Activated CD8-positive, alpha-beta memory T cell treated with anti-CD3 and anti-CD28 coated beads, Interleukin-2, amount 10 ng/mL, durations not matched to agents 7 days and 5 days (primary cell): Measurements from ENCODE around the gene TSC22D3. TPM values are rescaled to one million over a fixed set of nuclear protein-coding genes. Genes with fewer than 3 reads are reported as not detected.

Source experiments
- ATAC-seq: fragments of 150-1000 bp; cut with Tn5 transposase; one replicate; pipeline ENCODE4 v1.10.0; 2021; ENCODE audit warnings: moderate library complexity
- CTCF ChIA-PET: fragments of 350-600 bp; sonication (Branson Sonifier 250); formaldehyde crosslinking; loops from one replicate; lab custom pipeline; 2021; ENCODE audit warnings: antibody characterized with exemption; lab: Charles Lee
- DNase-seq: peaks from one replicate; pipeline ENCODE4 v3.0.0-alpha.2; 2020
- H3K27ac Mint-ChIP-seq: one replicate; pipeline ENCODE4 v1.8.0; 2021; ENCODE audit warnings: mild to moderate bottlenecking, mixed read lengths
- H3K27me3 Mint-ChIP-seq: one replicate; pipeline ENCODE4 v1.8.0; 2021; ENCODE audit warnings: mixed read lengths
- H3K36me3 Mint-ChIP-seq: one replicate; pipeline ENCODE4 v1.8.0; 2021; ENCODE audit warnings: mild to moderate bottlenecking, mixed read lengths
- H3K4me1 Mint-ChIP-seq: one replicate; pipeline ENCODE4 v1.8.0; 2021; ENCODE audit warnings: mixed read lengths
- H3K4me3 Mint-ChIP-seq: one replicate; pipeline ENCODE4 v1.8.0; 2021; ENCODE audit warnings: mild to moderate bottlenecking, moderate library complexity, mixed read lengths
- H3K9me3 Mint-ChIP-seq: one replicate; pipeline ENCODE4 v1.8.0; 2022; ENCODE audit warnings: low read depth, mixed read lengths
- total RNA-seq, 2 experiments: library from RNA; stranded (reverse); gene quantifications; one replicate each; pipeline ENCODE4 v1.2.3, GENCODE V29; 2021

TSC22D3 gene
- total RNA-seq, 2 experiments from 2014 or later, result 37.1 to 57.2 TPM

DNA sequence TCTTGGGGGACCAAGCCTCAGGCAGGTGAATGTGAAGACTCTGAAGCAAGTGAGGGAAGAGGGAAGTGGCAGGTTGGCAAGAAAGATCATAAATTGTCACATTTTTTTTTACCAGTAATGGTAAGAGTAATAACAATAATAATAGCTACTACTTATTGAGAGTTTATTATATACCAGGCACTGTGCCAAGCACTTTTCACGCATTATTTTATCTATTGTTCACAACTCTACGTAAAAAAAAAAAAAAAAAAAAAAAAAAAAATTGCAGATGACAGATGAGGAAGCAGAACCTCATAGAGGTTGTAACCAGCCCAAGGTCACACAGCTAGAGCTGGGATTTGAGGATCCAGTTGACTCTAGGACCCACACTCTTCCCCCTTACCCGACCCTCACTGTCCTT, 40.9 kb downstream of the TSC22D3 start:
- CTCF ChIA-PET, result no interaction called here
- Mint-ChIP-seq H3K9me3 (no peaks in the 10 kb centered on the region), H3K4me3 (no peak overlapping the region), H3K36me3 (no peaks in the 10 kb centered on the region), H3K4me1 (no peaks in the 10 kb centered on the region), H3K27ac (no peak overlapping the region), H3K27me3 (no peaks in the 10 kb centered on the region)
- ATAC-seq (no peak), DNase-seq (no peak)

DNA sequence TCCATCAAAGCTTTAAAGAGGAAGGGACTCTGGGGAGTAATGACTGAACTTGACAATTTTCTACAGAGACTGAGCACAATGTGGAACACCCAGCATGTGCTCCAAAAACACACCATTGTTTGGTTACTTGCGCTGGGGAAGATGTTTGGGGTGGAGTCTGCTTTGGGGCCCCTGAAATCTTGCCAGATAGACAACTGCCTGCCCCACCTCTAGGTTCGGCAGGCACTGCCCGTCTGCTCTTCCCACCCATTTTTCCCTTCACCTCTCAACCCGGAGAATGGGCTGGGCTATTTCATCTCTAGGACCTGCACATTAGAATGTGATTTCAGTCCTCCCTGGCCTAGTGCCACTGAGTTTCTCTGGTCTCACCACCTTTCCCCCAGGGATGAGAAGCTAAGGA, 41.9 kb downstream of the TSC22D3 start:
- no peaks in the 10 kb centered on the region for H3K4me1 Mint-ChIP-seq
- no peak for ATAC-seq
- H3K27ac Mint-ChIP-seq, result no peak overlapping the region
- H3K9me3 Mint-ChIP-seq, result no peaks in the 10 kb centered on the region
- H3K36me3 Mint-ChIP-seq, result no peaks in the 10 kb centered on the region
- CTCF ChIA-PET, result interaction anchor here (1.3 kb wide), 1 partner anchor 60 kb away, joined by 3 read pairs; no protein-coding TSS in a partner anchor
- no peaks in the 10 kb centered on the region for H3K27me3 Mint-ChIP-seq
- no peak for DNase-seq
- no peak overlapping the region for H3K4me3 Mint-ChIP-seq

DNA sequence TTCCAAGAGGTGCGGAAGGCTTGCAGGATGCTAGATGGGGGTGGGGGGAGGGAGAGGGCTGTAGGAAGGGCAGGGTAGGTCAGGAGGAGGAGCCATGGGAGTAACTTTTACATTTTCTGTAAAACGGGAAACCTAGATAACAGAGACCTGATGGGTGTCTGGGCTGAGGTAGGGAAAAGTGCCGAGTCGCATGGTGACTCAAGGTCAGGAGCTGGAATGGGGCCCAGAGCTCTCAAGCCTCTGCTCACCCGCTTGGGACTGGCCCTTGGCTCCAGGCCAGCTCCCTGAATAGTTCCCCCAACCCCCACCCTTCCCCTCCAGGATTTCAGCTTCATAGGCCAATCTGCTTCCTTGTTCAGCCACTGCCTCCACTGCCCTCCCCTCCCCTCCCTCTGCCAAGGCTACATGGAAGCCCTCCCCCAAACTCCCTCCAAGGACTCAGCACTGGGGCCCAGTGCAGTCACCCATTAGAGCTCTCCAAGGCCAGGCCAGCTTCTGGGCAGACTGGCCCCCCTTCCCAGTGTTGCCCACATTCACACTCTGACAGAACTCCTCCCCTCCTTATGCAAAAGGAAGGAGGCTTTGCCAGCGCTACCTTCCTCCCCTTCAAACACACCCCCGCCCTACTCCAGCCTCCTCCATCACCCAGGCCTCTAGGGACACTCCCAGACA, 43.6 kb downstream of the TSC22D3 start:
- no peak for DNase-seq
- H3K27me3 Mint-ChIP-seq, result no peaks in the 10 kb centered on the region
- H3K27ac Mint-ChIP-seq, result no peak overlapping the region
- H3K4me1 Mint-ChIP-seq, result no peaks in the 10 kb centered on the region
- no peak for ATAC-seq
- CTCF ChIA-PET, result no interaction called here
- H3K4me3 Mint-ChIP-seq, result no peak overlapping the region
- H3K36me3 Mint-ChIP-seq, result no peaks in the 10 kb centered on the region
- no peaks in the 10 kb centered on the region for H3K9me3 Mint-ChIP-seq

DNA sequence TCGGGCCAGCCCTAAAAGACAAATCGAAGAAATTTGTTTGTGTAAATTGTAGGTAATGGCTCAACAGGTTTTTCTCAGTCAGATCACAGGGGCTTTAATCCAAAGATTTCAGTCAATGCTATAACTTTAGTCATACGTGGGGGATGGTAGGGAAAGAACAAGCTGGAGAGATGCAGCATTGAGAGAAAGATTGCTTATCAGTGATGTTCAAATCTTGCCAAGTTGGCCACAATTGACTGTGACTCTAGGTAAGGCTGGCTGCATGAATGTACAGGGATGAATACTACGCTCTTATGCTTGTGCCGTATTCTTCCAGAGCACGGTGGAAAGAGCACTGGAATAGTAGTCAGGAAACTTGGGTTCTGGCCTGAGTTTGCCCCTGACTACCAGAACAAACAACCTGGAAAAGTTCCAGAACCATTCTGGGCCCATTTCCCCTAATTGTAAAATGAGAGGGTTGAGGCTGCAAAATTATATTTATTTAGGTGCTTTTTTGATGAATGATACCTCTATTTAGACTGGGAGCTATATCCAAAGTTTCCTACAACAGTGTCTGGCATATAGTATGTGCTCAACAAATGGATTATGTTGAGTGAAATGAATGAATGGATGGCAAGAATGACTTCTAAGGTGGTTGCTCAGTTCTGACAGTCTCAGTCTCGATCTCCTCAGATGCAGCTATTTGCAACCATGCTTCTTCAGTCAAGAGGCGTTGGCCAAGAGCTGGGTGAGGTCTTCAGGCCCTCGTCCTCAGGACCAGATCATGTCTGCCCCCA, 44.4 kb downstream of the TSC22D3 start:
- no peaks in the 10 kb centered on the region for H3K36me3 Mint-ChIP-seq
- H3K27ac Mint-ChIP-seq, result no peak overlapping the region
- CTCF ChIA-PET, result no interaction called here
- no peak overlapping the region for H3K4me3 Mint-ChIP-seq
- H3K9me3 Mint-ChIP-seq, result no peaks in the 10 kb centered on the region
- no peaks in the 10 kb centered on the region for H3K27me3 Mint-ChIP-seq
- H3K4me1 Mint-ChIP-seq, result no peaks in the 10 kb centered on the region
- DNase-seq (no peak), ATAC-seq (no peak)

DNA sequence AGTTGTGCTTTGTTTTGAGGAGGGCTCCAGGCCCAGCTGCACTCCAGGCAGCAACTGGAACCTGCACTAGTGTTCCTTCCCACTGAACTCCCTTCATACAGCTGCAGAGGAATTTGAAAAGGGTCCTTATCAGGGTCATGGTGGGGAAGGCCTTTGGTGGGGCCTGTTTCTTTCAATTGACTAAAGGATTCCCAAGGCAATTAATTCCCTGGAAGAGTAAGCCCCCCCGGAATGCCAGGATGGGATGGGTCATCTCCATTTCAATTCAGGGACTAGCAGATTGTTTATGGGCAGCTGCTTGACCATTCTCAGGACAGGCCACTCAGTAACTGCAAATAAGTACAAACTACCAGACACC, 45.3 kb downstream of the TSC22D3 start:
- H3K36me3 Mint-ChIP-seq, result no peaks in the 10 kb centered on the region
- no peaks in the 10 kb centered on the region for H3K27me3 Mint-ChIP-seq
- no peak overlapping the region for H3K4me3 Mint-ChIP-seq
- no peaks in the 10 kb centered on the region for H3K4me1 Mint-ChIP-seq
- no peak overlapping the region for H3K27ac Mint-ChIP-seq
- CTCF ChIA-PET, result no interaction called here
- no peaks in the 10 kb centered on the region for H3K9me3 Mint-ChIP-seq
- DNase-seq (no peak), ATAC-seq (no peak)

DNA sequence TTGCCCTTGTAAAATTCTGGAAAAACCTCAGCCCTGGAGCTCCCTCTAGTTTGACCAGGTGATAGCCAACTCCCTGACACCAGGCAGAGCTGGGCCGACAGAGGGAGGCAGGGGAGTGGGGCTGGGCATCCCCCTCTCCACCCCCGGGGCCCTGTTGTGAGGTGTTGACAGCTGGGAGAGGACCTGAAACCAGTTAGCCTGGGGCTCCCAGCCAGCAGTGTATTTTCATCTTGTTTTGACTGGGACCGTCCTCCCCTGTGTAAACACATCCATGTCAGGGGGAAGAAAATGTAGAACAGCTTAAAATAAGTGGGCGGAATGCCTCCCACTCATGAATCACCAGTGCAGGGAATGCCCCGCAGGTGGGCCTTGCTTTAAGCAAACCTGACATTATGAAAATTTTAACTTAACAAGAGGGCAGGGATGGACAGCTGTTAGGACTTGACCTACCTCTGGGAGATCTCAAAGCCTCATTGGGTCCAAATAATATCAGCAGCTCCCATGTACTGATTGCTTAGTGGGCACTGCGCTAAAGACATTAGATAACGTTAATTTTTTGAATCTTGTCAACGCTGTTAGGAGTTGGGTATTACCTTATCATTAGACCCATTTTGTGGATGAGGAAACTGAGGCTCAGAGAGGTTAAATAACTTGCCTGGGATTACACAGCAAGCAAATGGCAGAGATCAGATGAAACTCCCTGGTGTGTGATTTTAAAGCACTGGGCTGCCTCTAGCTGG, 45.9 kb downstream of the TSC22D3 start:
- Mint-ChIP-seq H3K27me3 (no peaks in the 10 kb centered on the region), H3K4me1 (no peaks in the 10 kb centered on the region), H3K36me3 (no peaks in the 10 kb centered on the region), H3K27ac (no peak overlapping the region), H3K4me3 (no peak overlapping the region), H3K9me3 (no peaks in the 10 kb centered on the region)
- no peak for DNase-seq
- ATAC-seq, result no peak
- CTCF ChIA-PET, result interaction anchor here (1.3 kb wide), 1 partner anchor 10 kb away, joined by 3 read pairs; no protein-coding TSS in a partner anchor

DNA sequence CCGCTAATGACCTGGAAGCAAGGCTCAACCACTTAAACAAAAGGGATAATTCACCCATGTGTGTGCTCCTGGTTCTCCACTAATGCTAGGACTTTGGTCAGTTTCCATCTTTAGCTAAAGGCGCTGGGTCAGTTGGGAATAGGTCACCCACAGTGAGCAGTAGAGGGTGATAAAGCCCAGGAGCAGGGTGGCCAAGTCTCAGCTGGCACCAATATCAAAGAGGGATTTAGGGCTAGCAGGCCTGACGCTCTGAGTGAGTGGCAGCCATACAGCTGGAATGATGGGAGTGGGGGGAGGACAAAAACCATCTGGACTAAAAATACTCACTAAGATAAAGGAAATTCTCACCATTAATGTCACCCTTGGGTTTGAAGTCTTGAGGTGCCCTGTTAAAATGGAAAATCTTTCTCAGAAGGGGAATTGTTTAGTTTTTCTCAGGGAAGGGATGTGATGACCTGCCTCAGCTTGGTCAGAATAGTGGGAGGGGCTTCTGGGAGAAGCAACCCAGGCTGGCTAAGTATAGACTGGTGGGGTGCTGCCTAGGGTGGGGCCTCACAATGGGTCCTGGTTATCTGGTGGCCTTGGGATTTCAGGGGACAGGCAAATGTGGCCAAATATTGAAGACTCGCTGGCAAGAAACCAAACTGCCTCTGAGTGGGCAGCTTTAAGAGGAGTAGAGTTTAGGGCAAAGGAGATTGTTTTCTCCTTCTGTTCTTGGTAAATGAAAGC, 47.1 kb downstream of the TSC22D3 start:
- Mint-ChIP-seq H3K9me3 (no peaks in the 10 kb centered on the region), H3K4me1 (no peaks in the 10 kb centered on the region), H3K4me3 (no peak overlapping the region), H3K36me3 (no peaks in the 10 kb centered on the region), H3K27me3 (no peaks in the 10 kb centered on the region), H3K27ac (no peak overlapping the region)
- CTCF ChIA-PET, result interaction anchor here (0.7 to 1.3 kb wide), 3 partner anchors 9 to 68 kb away, joined by 3 read pairs; no protein-coding TSS in a partner anchor
- DNase-seq (no peak), ATAC-seq (no peak)

DNA sequence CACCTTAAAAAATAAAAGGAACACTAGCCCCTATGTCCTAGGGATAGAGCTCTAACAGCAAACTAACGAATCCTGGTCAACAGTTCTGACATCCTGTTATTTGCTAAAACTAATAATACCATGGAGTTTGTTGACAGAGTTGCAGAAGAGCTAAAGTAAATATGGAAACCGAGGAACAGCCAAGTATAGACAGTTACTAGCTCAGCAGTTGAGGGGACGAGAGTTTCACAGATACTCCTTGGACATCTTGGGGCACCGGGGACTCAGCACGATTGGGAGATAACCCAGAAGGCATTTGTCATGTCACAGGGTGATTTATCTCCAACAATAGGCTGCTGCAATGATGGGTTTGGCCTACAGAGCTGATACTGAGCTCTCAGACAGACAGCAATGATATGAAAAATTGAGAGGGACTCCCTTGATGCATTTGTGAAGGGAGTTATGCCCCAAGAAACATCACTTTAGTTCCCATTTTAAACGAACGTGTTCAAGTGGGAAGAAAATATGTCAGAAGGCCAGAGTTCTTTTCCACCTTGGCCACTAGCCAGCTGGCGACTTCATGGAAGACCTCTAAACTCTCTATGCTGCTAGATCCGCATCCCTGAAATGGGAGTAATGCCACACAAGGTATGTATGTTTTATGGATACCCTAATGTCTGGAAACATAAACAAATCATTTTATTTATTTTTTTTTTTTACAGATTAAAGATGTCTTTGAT, 48.6 kb downstream of the TSC22D3 start:
- DNase-seq (no peak), ATAC-seq (no peak)

DNA sequence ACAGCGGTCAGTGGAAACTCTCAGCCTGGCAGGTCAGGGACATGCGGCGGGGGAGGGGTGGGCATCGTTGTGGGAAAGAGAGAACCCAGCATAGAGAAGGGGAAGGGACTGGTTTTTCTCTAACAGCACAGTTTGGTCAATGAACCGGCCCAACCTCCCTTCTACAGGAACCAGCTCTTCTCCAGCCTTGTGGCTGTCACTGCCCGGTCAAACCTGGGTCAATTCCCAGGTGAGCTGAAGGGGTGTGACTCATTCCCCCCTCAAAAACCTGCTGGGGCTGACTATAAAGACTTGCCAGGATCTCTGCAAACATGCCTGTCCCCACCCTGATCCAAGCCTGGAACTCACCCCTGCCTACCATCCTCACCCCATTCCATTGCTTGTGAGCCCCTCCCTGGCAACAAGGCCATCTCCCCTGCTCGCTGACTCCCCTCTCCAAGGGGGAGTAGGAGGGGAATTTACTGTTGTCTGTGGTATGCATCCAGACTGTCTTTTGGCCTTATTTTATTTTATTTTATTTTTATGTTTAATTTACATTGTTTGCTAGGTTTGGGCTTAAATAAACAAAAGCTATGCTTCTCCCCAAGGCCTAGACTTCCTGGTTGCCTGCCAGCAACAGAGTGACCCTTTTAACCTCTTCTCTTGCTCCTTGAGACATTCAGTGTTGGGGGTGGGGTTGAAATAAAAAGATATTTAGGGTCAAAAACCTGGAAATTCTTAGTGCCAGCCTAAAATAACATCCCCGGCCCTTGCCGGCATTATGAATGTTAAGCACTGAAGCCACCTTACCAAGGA, 49.6 kb downstream of the TSC22D3 start:
- Mint-ChIP-seq H3K9me3 (no peaks in the 10 kb centered on the region), H3K36me3 (no peaks in the 10 kb centered on the region), H3K27me3 (no peaks in the 10 kb centered on the region), H3K27ac (no peak overlapping the region), H3K4me3 (no peak overlapping the region), H3K4me1 (no peaks in the 10 kb centered on the region)
- DNase-seq, result no peak
- CTCF ChIA-PET, result interaction anchor here (1.0 kb wide), 1 partner anchor 12 kb away, joined by 3 read pairs; no protein-coding TSS in a partner anchor
- ATAC-seq, result no peak

More for the DNA sequence above, 48.6 kb downstream of the TSC22D3 start:
- H3K27me3 Mint-ChIP-seq, result no peaks in the 10 kb centered on the region
- no peaks in the 10 kb centered on the region for H3K4me1 Mint-ChIP-seq
- CTCF ChIA-PET, result interaction anchor here (1.0 kb wide), 1 partner anchor 11 kb away, joined by 3 read pairs; no protein-coding TSS in a partner anchor
- H3K36me3 Mint-ChIP-seq, result no peaks in the 10 kb centered on the region
- no peaks in the 10 kb centered on the region for H3K9me3 Mint-ChIP-seq
- H3K27ac Mint-ChIP-seq, result no peak overlapping the region
- no peak overlapping the region for H3K4me3 Mint-ChIP-seq

DNA sequence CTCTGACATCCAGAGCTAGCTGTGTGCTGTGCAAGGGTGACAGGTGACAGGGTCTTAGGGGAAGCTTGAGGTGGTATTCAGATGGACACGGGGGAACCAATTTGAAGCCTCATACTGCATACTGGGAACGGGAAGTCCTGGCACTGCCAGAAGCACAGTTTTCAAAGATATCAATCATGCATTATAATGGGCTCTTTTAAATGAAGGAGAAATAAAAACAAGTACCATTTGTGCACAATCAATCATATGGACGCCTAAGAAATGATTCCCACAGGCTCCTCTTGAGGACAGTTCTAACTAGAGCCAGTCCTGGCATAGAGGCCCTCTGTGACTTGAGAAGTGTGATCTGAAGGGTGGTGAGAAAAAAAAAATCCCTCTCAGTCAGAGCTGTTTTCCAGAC, 50.9 kb downstream of the TSC22D3 start:
- CTCF ChIA-PET, result interaction anchor here (1.1 kb wide), 1 partner anchor 65 kb away, joined by 3 read pairs; no protein-coding TSS in a partner anchor
- no peak overlapping the region for H3K27ac Mint-ChIP-seq
- no peaks in the 10 kb centered on the region for H3K36me3 Mint-ChIP-seq
- H3K9me3 Mint-ChIP-seq, result no peaks in the 10 kb centered on the region
- ATAC-seq, result no peak
- no peaks in the 10 kb centered on the region for H3K27me3 Mint-ChIP-seq
- H3K4me1 Mint-ChIP-seq, result no peaks in the 10 kb centered on the region
- H3K4me3 Mint-ChIP-seq, result no peak overlapping the region
- DNase-seq, result no peak

DNA sequence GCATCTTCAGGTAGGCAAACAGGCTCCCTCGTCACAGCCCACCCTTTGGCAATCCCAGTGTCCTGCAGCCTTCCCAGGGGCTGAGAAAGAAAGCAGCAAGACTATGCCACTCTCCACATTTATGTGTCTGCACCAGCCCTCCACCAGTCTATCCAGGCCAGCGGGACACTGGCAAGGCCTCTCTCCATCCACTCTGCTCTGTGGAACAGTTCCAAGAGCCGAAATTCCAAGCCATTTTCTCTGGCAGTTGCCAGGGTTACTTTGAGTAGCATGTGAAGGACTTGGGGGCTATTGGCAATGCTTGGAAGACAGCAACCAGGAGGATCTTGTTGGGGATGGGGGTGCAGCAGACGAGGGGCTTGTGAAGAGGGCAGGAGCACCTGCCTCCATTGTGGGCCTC, 52.1 kb downstream of the TSC22D3 start:
- H3K36me3 Mint-ChIP-seq, result no peaks in the 10 kb centered on the region
- CTCF ChIA-PET, result interaction anchor here (1.1 kb wide), 1 partner anchor 64 kb away, joined by 3 read pairs; no protein-coding TSS in a partner anchor
- H3K4me3 Mint-ChIP-seq, result no peak overlapping the region
- no peaks in the 10 kb centered on the region for H3K4me1 Mint-ChIP-seq
- ATAC-seq, result no peak
- no peak overlapping the region for H3K27ac Mint-ChIP-seq
- H3K27me3 Mint-ChIP-seq, result no peaks in the 10 kb centered on the region
- no peak for DNase-seq
- no peaks in the 10 kb centered on the region for H3K9me3 Mint-ChIP-seq
